SH-SY5Y (cell line): ENCODE results near the gene YRDC.

Experiments used
- GATA2 ChIP-seq: IDR thresholded peaks from 2 replicates; pipeline ENCODE4 v1.6.1; 2011; ENCODE audit warnings: mild to moderate bottlenecking, low read depth, low read length
- GATA3 ChIP-seq: IDR thresholded peaks from 2 replicates; pipeline ENCODE4 v1.6.1; 2011; ENCODE audit warnings: low read depth, mild to moderate bottlenecking, low read length, moderate library complexity

DNA sequence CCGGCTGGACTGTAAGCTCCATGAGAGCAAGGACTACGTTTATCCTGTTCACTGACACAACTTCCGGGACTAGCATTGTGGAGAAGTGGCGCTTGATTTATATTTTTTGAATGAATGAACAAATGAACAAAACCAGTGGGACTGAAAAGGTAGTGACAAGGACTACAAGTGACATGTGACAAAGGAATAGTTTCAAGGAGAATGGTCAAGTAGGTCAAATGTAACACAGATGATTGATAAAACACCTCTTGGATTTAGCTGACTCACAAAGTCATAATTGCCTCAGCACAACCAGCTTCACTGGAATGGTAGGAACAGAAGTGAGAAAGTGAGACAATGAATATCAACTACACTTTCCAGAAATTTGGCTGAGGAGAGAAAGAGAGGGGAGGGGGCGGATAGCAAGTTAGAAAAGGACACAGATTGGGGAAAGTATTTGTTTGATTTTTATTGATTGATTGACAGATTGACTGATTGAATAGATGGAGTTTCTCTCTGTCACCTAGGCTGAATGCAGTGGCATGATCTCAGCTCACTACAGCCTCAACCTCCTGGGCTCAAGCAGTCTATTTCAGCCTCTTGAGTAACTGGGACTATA lies 37.1 kb upstream of the YRDC start:
- TF ChIP-seq GATA2: no peak
- TF ChIP-seq GATA3: no peak
